H1 (cell line): Measurements from ENCODE around the gene FCRL6. TPM values are rescaled to one million over a fixed set of nuclear protein-coding genes. Genes with fewer than 3 reads are reported as not detected.

Experiments used
- CTCF ChIA-PET: fragments of 300-600 bp; sonication (Branson Sonifier 250); formaldehyde crosslinking; loops from one replicate; lab custom pipeline; 2021; ENCODE audit not compliant: partially characterized antibody; lab: Charles Lee
- POLR2A ChIA-PET: fragments of 300-600 bp; sonication (Branson Sonifier 250); formaldehyde crosslinking; loops from one replicate; lab custom pipeline; 2021; ENCODE audit warnings: inconsistent platforms; ENCODE audit not compliant: partially characterized antibody; lab: Charles Lee
- DNase-seq, 2 experiments: peaks; one replicate each; pipeline versions ENCODE4 v3.0.0 to v3.0.0-alpha.2; 2010 to 2022; ENCODE audit warnings: low spot score in 2 of 2, low read depth in 1 of 2, mixed read lengths in 1 of 2
- FAIRE-seq: peaks from 2 replicates; lab custom pipeline; 2011; peaks lifted over from hg19 to GRCh38; lab: Jason Lieb, UNC
- H2AFZ ChIP-seq: 2 replicates; pipeline ENCODE4 v1.8.1; 2012; ENCODE audit warnings: low read length, inconsistent platforms
- H2AK5ac ChIP-seq: 2 replicates; pipeline ENCODE4 v1.6.1; 2013; ENCODE audit warnings: low read depth, low read length
- H2BK120ac ChIP-seq: replicated peaks from 2 replicates; pipeline ENCODE3; 2013; ENCODE audit warnings: low read depth, low read length, inconsistent platforms
- H2BK12ac ChIP-seq: 2 replicates; pipeline ENCODE4 v1.6.1; 2013; ENCODE audit warnings: low read depth, low read length
- H2BK15ac ChIP-seq: 2 replicates; pipeline ENCODE4 v1.6.1; 2013; ENCODE audit warnings: low read length
- H2BK20ac ChIP-seq: 2 replicates; pipeline ENCODE4 v1.6.1; 2013; ENCODE audit warnings: low read length
- H2BK5ac ChIP-seq: 2 replicates; pipeline ENCODE4 v1.6.1; 2013; ENCODE audit warnings: low read depth, low read length
- H3K14ac ChIP-seq: 2 replicates; pipeline ENCODE4 v1.6.1; 2013; ENCODE audit warnings: inconsistent platforms; ENCODE audit not compliant: insufficient read length
- H3K18ac ChIP-seq: 2 replicates; pipeline ENCODE4 v1.6.1; 2013; ENCODE audit warnings: low read length; ENCODE audit errors: extremely low read depth
- H3K23ac ChIP-seq: 2 replicates; pipeline ENCODE4 v1.6.1; 2013; ENCODE audit warnings: inconsistent platforms; ENCODE audit not compliant: insufficient read length
- H3K23me2 ChIP-seq: 2 replicates; pipeline ENCODE4 v1.6.1; 2013; ENCODE audit warnings: low read depth, low read length
- H3K27ac ChIP-seq: 2 replicates; pipeline ENCODE4 v1.6.1; 2011; ENCODE audit warnings: low read depth, low read length, inconsistent platforms
- H3K27me3 ChIP-seq, 4 experiments: replicated peaks in 1 of 4; 1 replicate in 1 of 4; 2 replicates in 3 of 4; pipeline versions ENCODE4 v1.6.1 to v1.8.1; 2011 to 2013; ENCODE audit warnings: low read length in 3 of 4, mild to moderate bottlenecking in 3 of 4, inconsistent platforms in 2 of 4, mixed read lengths in 2 of 4, moderate library complexity in 1 of 4; ENCODE audit not compliant: control insufficient read depth in 3 of 4, insufficient read depth in 3 of 4; ENCODE audit errors: extremely low read depth in 1 of 4
- H3K36me3 ChIP-seq, 4 experiments: 2 replicates each; pipeline versions ENCODE4 v1.6.1 to v1.8.1; 2011 to 2013; ENCODE audit warnings: mild to moderate bottlenecking in 4 of 4, low read length in 3 of 4, moderate library complexity in 2 of 4, control low read depth in 1 of 4, inconsistent platforms in 1 of 4; ENCODE audit not compliant: insufficient read depth in 4 of 4, control insufficient read depth in 2 of 4
- H3K4ac ChIP-seq: replicated peaks from 2 replicates; pipeline ENCODE3; 2013; ENCODE audit warnings: low read length, low read depth, mixed read lengths, inconsistent platforms; ENCODE audit not compliant: insufficient read length
- H3K4me1 ChIP-seq, 4 experiments: replicated peaks in 1 of 4; 1 replicate in 1 of 4; 2 replicates in 3 of 4; pipeline versions ENCODE4 v1.6.1 to v1.8.1; 2011 to 2013; ENCODE audit warnings: low read length in 3 of 4, inconsistent platforms in 2 of 4, mixed read lengths in 1 of 4; ENCODE audit not compliant: insufficient read depth in 4 of 4, control insufficient read depth in 3 of 4
- H3K4me2 ChIP-seq, 2 experiments: 2 replicates each; pipeline versions ENCODE4 v1.6.1 to v1.8.1; 2011 to 2013; ENCODE audit warnings: low read depth in 2 of 2, low read length in 2 of 2, control low read depth in 1 of 2, inconsistent platforms in 1 of 2, mild to moderate bottlenecking in 1 of 2; ENCODE audit not compliant: insufficient read depth in 1 of 2
- H3K4me3 ChIP-seq, 4 experiments: fragments of 200-600, 300-600 bp in 1 of 4; sonication (generic), shearing (Covaris generic), sonication (Bioruptor Twin) in 1 of 4; 2 replicates each; pipeline versions ENCODE4 v1.5.1 to v1.8.1; 2011 to 2016; ENCODE audit warnings: low read length in 4 of 4, low read depth in 3 of 4, control low read depth in 2 of 4, inconsistent platforms in 2 of 4, mild to moderate bottlenecking in 2 of 4, mixed read lengths in 1 of 4, moderate library complexity in 1 of 4; ENCODE audit not compliant: insufficient read depth in 2 of 4; ENCODE audit errors: extremely low read depth in 1 of 4
- H3K56ac ChIP-seq: replicated peaks from 2 replicates; pipeline ENCODE3; 2013; ENCODE audit warnings: low read depth, mild to moderate bottlenecking, mixed read lengths, low read length, inconsistent platforms; ENCODE audit not compliant: insufficient read length
- H3K79me1 ChIP-seq: 2 replicates; pipeline ENCODE4 v1.6.1; 2013; ENCODE audit warnings: low read depth, low read length, control low read depth
- H3K79me2 ChIP-seq, 2 experiments: 2 replicates each; pipeline versions ENCODE4 v1.6.1 to v1.8.1; 2012 to 2013; ENCODE audit warnings: low read length in 2 of 2, mild to moderate bottlenecking in 2 of 2, inconsistent platforms in 1 of 2; ENCODE audit not compliant: insufficient read depth in 2 of 2, control insufficient read depth in 1 of 2
- H3K9ac ChIP-seq, 4 experiments: replicated peaks in 1 of 4; 1 replicate in 1 of 4; 2 replicates in 3 of 4; pipeline versions ENCODE4 v1.6.1 to v1.8.1; 2011 to 2013; ENCODE audit warnings: low read depth in 3 of 4, low read length in 3 of 4, control low read depth in 2 of 4, mild to moderate bottlenecking in 2 of 4, moderate library complexity in 2 of 4, inconsistent platforms in 1 of 4; ENCODE audit errors: extremely low read depth in 1 of 4
- H3K9me3 ChIP-seq, 2 experiments: 2 replicates each; pipeline versions ENCODE4 v1.6.1 to v1.8.1; 2012 to 2013; ENCODE audit warnings: mild to moderate bottlenecking in 2 of 2, moderate library complexity in 2 of 2, control low read depth in 1 of 2, inconsistent platforms in 1 of 2, low read depth in 1 of 2, low read length in 1 of 2, mixed read lengths in 1 of 2; ENCODE audit not compliant: insufficient read depth in 2 of 2
- H4K20me1 ChIP-seq, 2 experiments: replicated peaks in 1 of 2; 2 replicates each; pipeline versions ENCODE3 to v1.8.1; 2011 to 2013; ENCODE audit warnings: inconsistent platforms in 2 of 2, low read length in 2 of 2, mild to moderate bottlenecking in 1 of 2; ENCODE audit not compliant: insufficient read depth in 2 of 2, control insufficient read depth in 1 of 2
- H4K5ac ChIP-seq: 2 replicates; pipeline ENCODE4 v1.6.1; 2013; ENCODE audit warnings: low read length, low read depth, mixed read lengths, inconsistent platforms; ENCODE audit not compliant: insufficient read length
- H4K8ac ChIP-seq: 2 replicates; pipeline ENCODE4 v1.8.0; 2013; ENCODE audit warnings: mild to moderate bottlenecking, moderate library complexity, low read length, inconsistent platforms; ENCODE audit not compliant: insufficient read depth; ENCODE audit errors: extremely low read depth
- H4K91ac ChIP-seq: replicated peaks from 2 replicates; pipeline ENCODE3; 2013; ENCODE audit warnings: low read length, mixed read lengths, inconsistent platforms; ENCODE audit not compliant: insufficient read length
- CTBP2 ChIP-seq: IDR thresholded peaks from 2 replicates; pipeline ENCODE4 v1.7.0; 2011; ENCODE audit warnings: borderline replicate concordance, mild to moderate bottlenecking, moderate library complexity, mixed read lengths, low read length; ENCODE audit not compliant: insufficient read depth, insufficient read length
- MAFK ChIP-seq: IDR thresholded peaks from 2 replicates; pipeline ENCODE4 v1.6.1; 2012; ENCODE audit warnings: low read depth, mild to moderate bottlenecking, improper control_type of control experiment, low read length
- NRF1 ChIP-seq: IDR thresholded peaks from 2 replicates; pipeline ENCODE4 v1.6.1; 2011; ENCODE audit warnings: mild to moderate bottlenecking, low read depth, low read length, improper control_type of control experiment
- POLR2A ChIP-seq, 2 experiments: IDR thresholded peaks; 1 replicate in 1 of 2; 2 replicates in 1 of 2; pipeline ENCODE4 v1.6.1; 2011; ENCODE audit warnings: low read depth in 2 of 2, low read length in 2 of 2, mild to moderate bottlenecking in 2 of 2; ENCODE audit errors: control extremely low read depth in 1 of 2
- RNF2 ChIP-seq: fragments of 200-900, 300-1000 bp; sonication (generic); IDR thresholded peaks from 2 replicates; pipeline ENCODE4 v1.7.1; 2016; ENCODE audit warnings: borderline replicate concordance, low read depth, mild to moderate bottlenecking, antibody characterized with exemption, low read length; ENCODE audit not compliant: poor library complexity, severe bottlenecking; ENCODE audit errors: missing control alignments
- SAP30 ChIP-seq: fragments of 300-600 bp; sonication (generic); IDR thresholded peaks from 2 replicates; pipeline ENCODE4 v1.7.1; 2012; ENCODE audit warnings: low read length, moderate library complexity, mild to moderate bottlenecking, inconsistent platforms; ENCODE audit not compliant: insufficient read depth, insufficient replicate concordance
- WGBS, 2 experiments: shearing (Covaris generic) in 1 of 2; methylation state at CpG; one replicate each; pipeline versions ENCODE4 v1.1.6 to v1.1.7; 2013 to 2015; ENCODE audit warnings: low lambda C conversion rate in 2 of 2, mixed read lengths in 2 of 2, inconsistent platforms in 1 of 2, low coverage in 1 of 2, missing lambda C conversion rate in 1 of 2; ENCODE audit not compliant: insufficient replicate concordance in 2 of 2, insufficient coverage in 1 of 2, insufficient read length in 1 of 2; ENCODE audit errors: extremely low coverage in 1 of 2, missing lambda C conversion rate in 1 of 2; 5-methylcytosine and 5-hydroxymethylcytosine counted together
- polyA plus RNA-seq, 7 experiments: library from polyadenylated mRNA; depleted of rRNA in 3 of 7; stranded (reverse) in 5 of 7; unstranded in 2 of 7; fragments of >200 nt in 5 of 7; fragments of 200-250 nt in 2 of 7; gene quantifications; 1 replicate in 5 of 7; 2 replicates in 1 of 7; 4 replicates in 1 of 7; pipeline versions ENCODE4 v1.2.1 to v1.2.3, GENCODE V29; 2011 to 2013; ENCODE audit warnings: missing spikeins in 2 of 7, mixed read lengths in 2 of 7
- total RNA-seq: library from RNA; stranded (reverse); fragmentation: NEBNext Ultra II Directional; extraction: Animal tissue kit (Norgen Biotek cat#: 25700); gene quantifications from 2 replicates; pipeline ENCODE4 v1.2.1, GENCODE V29; 2021
- TF ChIP-seq, protein P1 (sequence below), 3 experiments: IDR thresholded peaks; 1 replicate in 2 of 3; 2 replicates in 1 of 3; pipeline versions ENCODE4 v1.5.1 to v1.6.1; 2011; ENCODE audit warnings: low read length in 3 of 3, mild to moderate bottlenecking in 3 of 3, inconsistent platforms in 2 of 3, low read depth in 1 of 3, moderate library complexity in 1 of 3; ENCODE audit not compliant: insufficient read depth in 1 of 3; ENCODE audit errors: control extremely low read depth in 1 of 3

Gene FCRL6
- total and polyA plus RNA-seq, 2 of the 8 experiments (the other 6 are each of a cell fraction or from before 2014, with no cell fraction given) = not detected

DNA sequence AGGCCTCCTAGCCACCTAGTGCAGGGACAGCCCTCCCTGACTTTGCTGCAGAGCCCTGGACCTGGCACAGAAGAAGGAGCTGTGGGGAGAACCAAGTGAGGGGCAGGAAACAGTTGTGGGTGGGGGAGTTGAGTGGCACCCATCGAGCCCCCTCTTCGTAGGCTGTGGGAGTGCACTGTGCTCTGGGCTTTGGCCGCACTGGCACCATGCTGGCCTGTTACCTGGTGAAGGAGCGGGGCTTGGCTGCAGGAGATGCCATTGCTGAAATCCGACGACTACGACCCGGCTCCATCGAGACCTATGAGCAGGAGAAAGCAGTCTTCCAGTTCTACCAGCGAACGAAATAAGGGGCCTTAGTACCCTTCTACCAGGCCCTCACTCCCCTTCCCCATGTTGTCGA, 20.2 kb upstream of the FCRL6 start:
- H3K23me2 ChIP-seq = peaks cover 5% of the 10 kb centered on the region; the same call in 1 of the 2 replicates
- peak overlapping the region; percentile 41; the same call in 1 of the 2 replicates for H2BK12ac ChIP-seq
- POLR2A ChIA-PET = interaction anchor here (1.0 to 1.3 kb wide), 4 partner anchors 8 to 164 kb away, joined by 3 to 6 read pairs (median 4); partner anchors contain the start of gene IGSF9
- H3K9ac ChIP-seq = no peak overlapping the region
- H2BK5ac ChIP-seq = no peak overlapping the region
- H3K4me3 ChIP-seq = peak overlapping the region in 1 of 4 experiments; percentile 75; a peak in 2 of 8 replicates
- peaks cover 0 to 3% of the 10 kb centered on the region in 2 experiments for H4K20me1 ChIP-seq
- H3K4me1 ChIP-seq = peaks cover 2 to 13% (median 9%) of the 10 kb centered on the region in 4 experiments; a peak in 4 of 7 replicates
- no peak overlapping the region for H3K18ac ChIP-seq
- no peaks in the 10 kb centered on the region for H3K79me1 ChIP-seq
- H3K27ac ChIP-seq = no peak overlapping the region
- CTCF ChIA-PET = interaction anchor here (0.9 to 4.4 kb wide), 7 partner anchors 8 to 652 kb away, joined by 4 to 39 read pairs (median 5); no protein-coding TSS in a partner anchor
- no peak for DNase-seq
- no peaks in the 10 kb centered on the region; a peak in 1 of 8 replicates for H3K36me3 ChIP-seq
- H3K27me3 ChIP-seq = peaks cover 0 to 2% (median 0%) of the 10 kb centered on the region in 4 experiments; a peak in 1 of 7 replicates
- H2BK120ac ChIP-seq = no peak overlapping the region
- H4K8ac ChIP-seq = no peak overlapping the region
- no peak overlapping the region for H3K4ac ChIP-seq
- H2AFZ ChIP-seq = no peak overlapping the region
- H3K23ac ChIP-seq = no peak overlapping the region
- TF ChIP-seq SAP30 (no peak), MAFK (no peak), RNF2 (no peak), NRF1 (no peak), POLR2A (IDR thresholded peaks at IDR 0.05; ENCODE audit: control extremely low read depth in 1 of 2, low read depth in 2 of 2, low read length in 2 of 2) (no peak), CTBP2 (no peak)
- TF ChIP-seq, protein P1, sequence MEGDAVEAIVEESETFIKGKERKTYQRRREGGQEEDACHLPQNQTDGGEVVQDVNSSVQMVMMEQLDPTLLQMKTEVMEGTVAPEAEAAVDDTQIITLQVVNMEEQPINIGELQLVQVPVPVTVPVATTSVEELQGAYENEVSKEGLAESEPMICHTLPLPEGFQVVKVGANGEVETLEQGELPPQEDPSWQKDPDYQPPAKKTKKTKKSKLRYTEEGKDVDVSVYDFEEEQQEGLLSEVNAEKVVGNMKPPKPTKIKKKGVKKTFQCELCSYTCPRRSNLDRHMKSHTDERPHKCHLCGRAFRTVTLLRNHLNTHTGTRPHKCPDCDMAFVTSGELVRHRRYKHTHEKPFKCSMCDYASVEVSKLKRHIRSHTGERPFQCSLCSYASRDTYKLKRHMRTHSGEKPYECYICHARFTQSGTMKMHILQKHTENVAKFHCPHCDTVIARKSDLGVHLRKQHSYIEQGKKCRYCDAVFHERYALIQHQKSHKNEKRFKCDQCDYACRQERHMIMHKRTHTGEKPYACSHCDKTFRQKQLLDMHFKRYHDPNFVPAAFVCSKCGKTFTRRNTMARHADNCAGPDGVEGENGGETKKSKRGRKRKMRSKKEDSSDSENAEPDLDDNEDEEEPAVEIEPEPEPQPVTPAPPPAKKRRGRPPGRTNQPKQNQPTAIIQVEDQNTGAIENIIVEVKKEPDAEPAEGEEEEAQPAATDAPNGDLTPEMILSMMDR (IDR thresholded peaks at IDR 0.05; ENCODE audit: control extremely low read depth in 1 of 3, insufficient read depth in 1 of 3, low read depth in 1 of 3, low read length in 3 of 3) = no peak
- TF ChIP-seq, all 59 proteins: peak for 0
- WGBS, 2 experiments = 90% methylated on average over 12 of the region's 12 CpGs; no CpG with 5 or more reads in 1 of the 2 experiments
- no peaks in the 10 kb centered on the region for H3K9me3 ChIP-seq
- H3K14ac ChIP-seq = no peak overlapping the region
- no peak overlapping the region for H2AK5ac ChIP-seq
- no peak overlapping the region for H4K5ac ChIP-seq
- no peak overlapping the region for H4K91ac ChIP-seq
- H3K4me2 ChIP-seq = peak overlapping the region; percentile 72 to 92
- H2BK20ac ChIP-seq = no peak overlapping the region
- FAIRE-seq = no peak
- H3K56ac ChIP-seq = no peak overlapping the region
- H2BK15ac ChIP-seq = no peak overlapping the region
- no peaks in the 10 kb centered on the region for H3K79me2 ChIP-seq
